T-helper 1 cell treated with Interleukin-12 subunit alpha and Interleukin-12 subunit beta and Interleukin-4 antibody, amounts not matched to agents 30 μg/mL and 1 μg/mL, for 36 hours (primary cell): ENCODE data around the gene ZFHX2.
"Not testable (repeated sequence)": the region's sequence is repeated elsewhere in the genome, so short reads cannot be mapped to it uniquely, and the experiment has no call there.

Source experiments
- H3K27ac Mint-ChIP-seq: one replicate; pipeline ENCODE4 v1.8.0; 2021; ENCODE audit warnings: mild to moderate bottlenecking, mixed read lengths
- H3K27me3 Mint-ChIP-seq: one replicate; pipeline ENCODE4 v1.8.0; 2021; ENCODE audit warnings: low read depth, mixed read lengths
- H3K36me3 Mint-ChIP-seq: one replicate; pipeline ENCODE4 v1.8.0; 2021; ENCODE audit warnings: low read depth, mixed read lengths
- H3K4me1 Mint-ChIP-seq: one replicate; pipeline ENCODE4 v1.8.0; 2021; ENCODE audit warnings: low read depth, mixed read lengths
- H3K4me3 Mint-ChIP-seq: one replicate; pipeline ENCODE4 v1.8.0; 2021; ENCODE audit warnings: mild to moderate bottlenecking, moderate library complexity, mixed read lengths
- H3K9me3 Mint-ChIP-seq: one replicate; pipeline ENCODE4 v1.8.0; 2021; ENCODE audit warnings: mixed read lengths

Gene ZFHX2

GRCh38 chr14:23544511-23545447 lies 6.8 kb downstream of the ZFHX2 start:
- Mint-ChIP-seq H3K27me3 (no peaks in the 10 kb centered on the region), H3K4me1 (no peaks in the 10 kb centered on the region), H3K36me3 (no peaks in the 10 kb centered on the region), H3K4me3 (no peak overlapping the region), H3K27ac (no peak overlapping the region), H3K9me3 (no peaks in the 10 kb centered on the region)

DNA sequence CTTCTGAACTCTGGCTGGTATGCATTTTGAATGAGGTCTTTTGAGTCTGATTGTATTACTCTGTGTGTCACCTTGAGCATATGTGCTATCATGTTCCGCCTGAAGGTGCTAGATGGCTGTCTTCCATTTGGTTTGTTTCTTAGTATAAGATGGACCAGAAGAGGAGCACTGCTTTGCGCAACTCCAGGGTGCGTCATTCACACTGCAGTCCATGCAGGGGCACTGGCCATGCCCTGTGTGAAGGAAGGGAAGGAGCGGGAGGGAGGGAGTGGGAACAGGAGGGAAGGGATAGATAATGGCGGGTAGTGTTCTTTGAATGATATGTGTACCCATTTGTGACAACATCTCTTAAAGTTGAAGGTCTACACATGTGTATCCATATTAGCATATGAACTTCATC lies 8.2 kb downstream of the ZFHX2 start:
- Mint-ChIP-seq H3K4me1 (peaks cover 9% of the 10 kb centered on the region), H3K9me3 (no peaks in the 10 kb centered on the region), H3K27ac (no peak overlapping the region), H3K27me3 (no peaks in the 10 kb centered on the region), H3K4me3 (no peak overlapping the region), H3K36me3 (no peaks in the 10 kb centered on the region)

GRCh38 chr14:23542261-23542660 lies 9.3 kb downstream of the ZFHX2 start:
- Mint-ChIP-seq H3K9me3 (no peaks in the 10 kb centered on the region), H3K27me3 (no peaks in the 10 kb centered on the region), H3K36me3 (no peaks in the 10 kb centered on the region), H3K4me1 (peaks cover 9% of the 10 kb centered on the region), H3K4me3 (no peak overlapping the region), H3K27ac (no peak overlapping the region)

- Mint-ChIP-seq H3K27me3 (no peaks in the 10 kb centered on the region), H3K27ac (no peak overlapping the region), H3K4me1 (peaks cover 9% of the 10 kb centered on the region), H3K9me3 (no peaks in the 10 kb centered on the region), H3K36me3 (no peaks in the 10 kb centered on the region), H3K4me3 (no peak overlapping the region)
Observed at GRCh38 chr14:23540141-23540469, 11.5 kb downstream of the ZFHX2 start.

- H3K9me3 Mint-ChIP-seq, result no peaks in the 10 kb centered on the region
- H3K27ac Mint-ChIP-seq, result no peak overlapping the region
- no peak overlapping the region for H3K4me3 Mint-ChIP-seq
- H3K4me1 Mint-ChIP-seq, result peaks cover 9% of the 10 kb centered on the region
- H3K27me3 Mint-ChIP-seq, result no peaks in the 10 kb centered on the region
- H3K36me3 Mint-ChIP-seq, result no peaks in the 10 kb centered on the region
Observed at GRCh38 chr14:23539248-23540140, 12.1 kb downstream of the ZFHX2 start.

DNA sequence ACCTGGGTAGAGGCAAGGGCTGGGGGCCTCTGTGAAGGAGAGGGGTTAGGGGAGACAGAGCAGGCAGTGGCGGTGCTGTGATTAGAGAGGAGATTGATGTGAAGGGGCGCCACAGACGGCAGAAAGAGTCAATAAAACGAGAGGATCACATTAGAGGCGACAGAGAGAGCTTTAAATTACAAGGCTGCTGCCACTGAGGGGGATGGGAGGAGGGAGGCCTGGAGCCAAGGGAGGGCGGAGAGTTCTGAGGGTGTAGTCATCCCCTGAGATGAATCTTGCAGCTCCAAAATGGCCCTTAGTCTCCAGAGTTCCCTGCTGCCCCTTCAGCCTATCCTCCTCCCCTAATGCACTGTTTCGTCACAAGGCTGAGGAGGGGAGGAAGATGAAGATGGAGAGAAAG lies 12.8 kb downstream of the ZFHX2 start:
- no peak overlapping the region for H3K4me3 Mint-ChIP-seq
- H3K9me3 Mint-ChIP-seq, result no peaks in the 10 kb centered on the region
- H3K36me3 Mint-ChIP-seq, result no peaks in the 10 kb centered on the region
- H3K27me3 Mint-ChIP-seq, result no peaks in the 10 kb centered on the region
- H3K4me1 Mint-ChIP-seq, result peaks cover 9% of the 10 kb centered on the region
- no peak overlapping the region for H3K27ac Mint-ChIP-seq

GRCh38 chr14:23538050-23538718 lies 13.4 kb downstream of the ZFHX2 start:
- H3K27ac Mint-ChIP-seq, result no peak overlapping the region
- H3K9me3 Mint-ChIP-seq, result no peaks in the 10 kb centered on the region
- H3K4me3 Mint-ChIP-seq, result no peak overlapping the region
- peaks cover 9% of the 10 kb centered on the region for H3K4me1 Mint-ChIP-seq
- no peaks in the 10 kb centered on the region for H3K36me3 Mint-ChIP-seq
- H3K27me3 Mint-ChIP-seq, result no peaks in the 10 kb centered on the region

GRCh38 chr14:23537351-23538049 lies 14.1 kb downstream of the ZFHX2 start:
- no peaks in the 10 kb centered on the region for H3K9me3 Mint-ChIP-seq
- H3K4me1 Mint-ChIP-seq, result peaks cover 9% of the 10 kb centered on the region
- H3K27ac Mint-ChIP-seq, result no peak overlapping the region
- H3K27me3 Mint-ChIP-seq, result no peaks in the 10 kb centered on the region
- H3K36me3 Mint-ChIP-seq, result no peaks in the 10 kb centered on the region
- no peak overlapping the region for H3K4me3 Mint-ChIP-seq

DNA sequence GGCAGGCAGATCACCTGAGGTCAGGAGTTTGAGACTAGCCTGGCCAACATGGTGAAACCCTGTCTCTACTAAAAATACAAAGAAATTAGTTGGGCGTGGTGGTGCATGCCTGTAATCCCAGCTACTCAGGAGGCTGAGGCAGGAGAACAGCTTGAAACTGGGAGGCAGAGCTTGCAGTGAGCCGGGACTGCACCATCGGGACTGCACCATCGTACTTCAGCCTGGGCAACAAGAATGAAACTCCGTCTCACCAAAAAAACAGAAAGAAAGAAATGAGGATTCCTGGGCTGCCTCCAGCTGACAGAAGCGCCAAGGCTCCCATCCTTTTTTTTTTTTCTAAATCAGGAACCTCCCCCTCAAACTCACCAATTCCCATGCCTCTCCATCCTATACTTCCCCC lies 14.7 kb downstream of the ZFHX2 start:
- H3K27me3 Mint-ChIP-seq, H3K4me3 Mint-ChIP-seq, H3K9me3 Mint-ChIP-seq, H3K27ac Mint-ChIP-seq, H3K4me1 Mint-ChIP-seq, H3K36me3 Mint-ChIP-seq: not testable (repeated sequence)

DNA sequence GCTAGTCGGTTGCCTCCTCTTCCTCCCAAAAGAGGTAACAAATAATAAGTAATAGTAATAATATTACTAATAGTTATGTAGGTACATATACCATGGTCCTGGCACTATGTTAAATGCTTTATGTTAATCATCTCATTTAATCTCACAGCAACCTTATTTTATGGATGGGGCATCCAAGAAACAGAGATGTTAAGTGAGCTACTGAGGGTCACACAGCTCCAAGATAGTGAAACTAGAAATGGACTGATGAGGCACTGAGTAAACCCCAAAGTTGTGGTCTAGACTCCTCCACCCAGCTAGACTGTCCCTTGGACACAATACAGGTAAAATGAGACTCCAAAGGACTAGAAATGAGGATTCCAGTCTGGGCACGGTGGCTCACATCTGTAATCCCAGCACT lies 15.1 kb downstream of the ZFHX2 start:
- no peaks in the 10 kb centered on the region for H3K9me3 Mint-ChIP-seq
- H3K4me3 Mint-ChIP-seq, result no peak overlapping the region
- no peak overlapping the region for H3K27ac Mint-ChIP-seq
- H3K4me1 Mint-ChIP-seq, result peaks cover 9% of the 10 kb centered on the region
- H3K36me3 Mint-ChIP-seq, result no peaks in the 10 kb centered on the region
- no peaks in the 10 kb centered on the region for H3K27me3 Mint-ChIP-seq

GRCh38 chr14:23535943-23536342 lies 15.6 kb downstream of the ZFHX2 start:
- Mint-ChIP-seq H3K27ac (no peak overlapping the region), H3K4me1 (peaks cover 11% of the 10 kb centered on the region), H3K27me3 (no peaks in the 10 kb centered on the region), H3K9me3 (no peaks in the 10 kb centered on the region), H3K4me3 (no peak overlapping the region), H3K36me3 (no peaks in the 10 kb centered on the region)

DNA sequence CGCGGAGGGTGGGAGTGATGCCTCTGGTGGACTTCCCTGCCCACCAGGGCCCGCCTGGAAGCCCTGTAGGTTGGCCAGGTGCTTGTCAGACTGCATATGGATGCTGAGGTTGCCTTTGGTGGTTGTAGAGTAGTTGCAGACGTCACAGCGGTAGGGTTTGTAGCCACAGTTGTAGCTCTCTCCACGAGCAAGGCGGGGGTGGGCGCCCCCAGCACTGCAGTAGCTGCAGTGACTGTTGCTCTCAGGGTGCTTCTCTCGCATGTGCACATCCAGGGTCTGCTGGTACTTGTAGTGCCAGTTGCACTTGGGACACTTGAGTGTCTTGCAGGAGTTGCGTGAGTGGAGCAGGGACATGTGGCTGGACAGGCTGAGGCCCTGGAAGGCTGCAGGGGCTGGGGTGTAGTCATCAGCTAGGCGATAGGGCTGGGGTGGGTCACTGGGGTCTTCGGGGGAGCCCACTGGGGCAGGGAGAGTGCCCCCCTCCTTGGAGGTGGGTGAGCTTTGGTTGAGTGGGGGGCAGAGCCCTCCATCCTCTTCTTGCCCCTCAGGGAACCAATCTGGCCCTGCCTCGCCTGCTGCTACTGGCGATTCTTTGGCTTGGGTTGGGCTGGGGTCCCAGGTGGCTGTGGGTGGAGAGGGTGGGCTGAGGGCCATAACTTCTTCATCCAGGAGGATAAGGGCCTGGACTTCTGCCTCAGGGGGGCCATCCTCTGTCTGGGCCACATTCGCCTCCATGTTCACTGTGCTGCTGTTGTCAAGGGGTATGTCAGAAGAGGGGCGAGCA lies 17.7 kb downstream of the ZFHX2 start:
- H3K27ac Mint-ChIP-seq, result no peak overlapping the region
- no peak overlapping the region for H3K4me3 Mint-ChIP-seq

GRCh38 chr14:23532658-23533057 lies 18.9 kb downstream of the ZFHX2 start:
- H3K4me3 Mint-ChIP-seq, result no peak overlapping the region
- no peaks in the 10 kb centered on the region for H3K27me3 Mint-ChIP-seq
- H3K4me1 Mint-ChIP-seq, result peaks cover 9% of the 10 kb centered on the region
- no peaks in the 10 kb centered on the region for H3K9me3 Mint-ChIP-seq
- H3K27ac Mint-ChIP-seq, result no peak overlapping the region
- H3K36me3 Mint-ChIP-seq, result no peaks in the 10 kb centered on the region

More for the DNA sequence above, 17.7 kb downstream of the ZFHX2 start:
- peaks cover 11% of the 10 kb centered on the region for H3K4me1 Mint-ChIP-seq
- H3K9me3 Mint-ChIP-seq, result no peaks in the 10 kb centered on the region
- no peaks in the 10 kb centered on the region for H3K27me3 Mint-ChIP-seq
- no peaks in the 10 kb centered on the region for H3K36me3 Mint-ChIP-seq
